ENCODE results near the gene ZWILCH.
A peak's percentile ranks its signal among the peaks of the same experiment; 100 is the strongest.

ZWILCH gene

GRCh38 chr15:66545255-66545654 lies 40.1 kb downstream of the ZWILCH start:
- DNase-seq (ENCODE audit: low spot score): no peak

- DNase-seq (ENCODE audit: low spot score): no peak
Observed at GRCh38 chr15:66555685-66556084, 50.6 kb downstream of the ZWILCH start.

GRCh38 chr15:66558271-66558670 lies 53.1 kb downstream of the ZWILCH start:
- DNase-seq (ENCODE audit: low spot score): no peak

- no peak for DNase-seq (ENCODE audit: low spot score)
Observed at GRCh38 chr15:66560856-66561525, 55.9 kb downstream of the ZWILCH start.

- DNase-seq (ENCODE audit: low spot score): no peak
Observed at GRCh38 chr15:66563126-66563525, 58.0 kb downstream of the ZWILCH start.

GRCh38 chr15:66563566-66564110 lies 58.5 kb downstream of the ZWILCH start:
- DNase-seq (ENCODE audit: low spot score): no peak

- no peak for DNase-seq (ENCODE audit: low spot score)
Observed at GRCh38 chr15:66564136-66565041, 59.3 kb downstream of the ZWILCH start.

GRCh38 chr15:66565141-66565641 lies 60.1 kb downstream of the ZWILCH start:
- DNase-seq (ENCODE audit: low spot score): no peak

GRCh38 chr15:66565741-66566144 lies 60.6 kb downstream of the ZWILCH start, which contains the start of gene LCTL:
TSS of gene LCTL (minus strand) at chr15:66565998. CDS start at chr15:66565365, 633 bp downstream.
- DNase-seq (ENCODE audit: low spot score): peak; percentile 24

GRCh38 chr15:66566963-66567531 lies 61.9 kb downstream of the ZWILCH start:
- DNase-seq (ENCODE audit: low spot score): peak; percentile 70

- DNase-seq (ENCODE audit: low spot score): no peak
Observed at GRCh38 chr15:66567897-66568296, 62.8 kb downstream of the ZWILCH start.

- no peak for DNase-seq (ENCODE audit: low spot score)
Observed at GRCh38 chr15:66569461-66570137, 64.5 kb downstream of the ZWILCH start.

- DNase-seq (ENCODE audit: low spot score): no peak
Observed at GRCh38 chr15:66570327-66570726, 65.2 kb downstream of the ZWILCH start.

GRCh38 chr15:66570842-66571478 lies 65.8 kb downstream of the ZWILCH start:
- DNase-seq (ENCODE audit: low spot score): no peak

GRCh38 chr15:66572146-66572545 lies 67.0 kb downstream of the ZWILCH start:
- no peak for DNase-seq (ENCODE audit: low spot score)

GRCh38 chr15:66573348-66573718 lies 68.2 kb downstream of the ZWILCH start:
- no peak for DNase-seq (ENCODE audit: low spot score)

- DNase-seq (ENCODE audit: low spot score): no peak
Observed at GRCh38 chr15:66573719-66574595, 68.8 kb downstream of the ZWILCH start.

- no peak for DNase-seq (ENCODE audit: low spot score)
Observed at GRCh38 chr15:66574596-66574950, 69.4 kb downstream of the ZWILCH start.

GRCh38 chr15:66578286-66578875 lies 73.3 kb downstream of the ZWILCH start:
- no peak for DNase-seq (ENCODE audit: low spot score)

- DNase-seq (ENCODE audit: low spot score): peak; percentile 25
Observed at GRCh38 chr15:66580643-66581042, 75.5 kb downstream of the ZWILCH start.
